SK-N-SH (cell line): Measurements from ENCODE around the gene EEA1. TPM values are rescaled to one million over a fixed set of nuclear protein-coding genes. Genes with fewer than 3 reads are reported as not detected.
A peak's percentile ranks its signal among the peaks of the same experiment; 100 is the strongest.

ENCODE experiments used
- CTCF ChIA-PET: fragments of 300-600, 350-600 bp; formaldehyde crosslinking; extraction: SDS; loops from one replicate; lab custom pipeline; 2021; lab: Yijun Ruan, JAX
- POLR2A ChIA-PET: fragments of 350-600 bp; sonication (Branson Sonifier 250); formaldehyde crosslinking; extraction: SDS; loops from one replicate; lab custom pipeline; 2020; ENCODE audit warnings: antibody characterized with exemption, inconsistent platforms; lab: Yijun Ruan, JAX
- DNase-seq: peaks from one replicate; pipeline ENCODE4 v3.0.0; 2012
- H2AFZ ChIP-seq: fragments of 200-600 bp; sonication (generic); 2 replicates; pipeline ENCODE4 v1.8.1; 2016; ENCODE audit warnings: antibody characterized with exemption, mild to moderate bottlenecking, low read depth
- H3F3A ChIP-seq: fragments of 200-600 bp; sonication (generic); replicated peaks from 2 replicates; pipeline ENCODE3; 2016; ENCODE audit warnings: antibody characterized with exemption, mild to moderate bottlenecking; ENCODE audit not compliant: insufficient read depth
- H3K27ac ChIP-seq, 2 experiments: fragments of 200-500 bp in 1 of 2; fragments of 200-600 bp in 1 of 2; sonication (Bioruptor generic) in 1 of 2; sonication (generic), shearing (Covaris generic) in 1 of 2; 2 replicates each; pipeline versions ENCODE4 v1.5.1 to v1.6.1; 2014 to 2016; ENCODE audit warnings: low read depth in 2 of 2, inconsistent platforms in 1 of 2, low read length in 1 of 2, mild to moderate bottlenecking in 1 of 2, mixed read lengths in 1 of 2
- H3K27me3 ChIP-seq: fragments of 200-600 bp; sonication (generic), shearing (Covaris generic); 2 replicates; pipeline ENCODE4 v1.6.1; 2016; ENCODE audit warnings: mixed run types; ENCODE audit not compliant: insufficient read depth
- H3K36me3 ChIP-seq, 2 experiments: fragments of 200-500 bp in 1 of 2; fragments of 200-600 bp in 1 of 2; sonication (Bioruptor generic) in 1 of 2; sonication (generic) in 1 of 2; replicated peaks in 1 of 2; 2 replicates each; pipeline versions ENCODE3 to v1.5.1; 2014 to 2016; ENCODE audit warnings: low read length in 1 of 2, mild to moderate bottlenecking in 1 of 2; ENCODE audit not compliant: insufficient read depth in 2 of 2, control insufficient read depth in 1 of 2
- H3K4me1 ChIP-seq, 2 experiments: fragments of 200-500 bp in 1 of 2; fragments of 200-600 bp in 1 of 2; sonication (Bioruptor generic) in 1 of 2; sonication (generic), shearing (Covaris generic) in 1 of 2; 2 replicates each; pipeline versions ENCODE4 v1.5.1 to v1.6.1; 2014 to 2016; ENCODE audit warnings: low read depth in 1 of 2, low read length in 1 of 2, mixed run types in 1 of 2; ENCODE audit not compliant: insufficient read depth in 2 of 2, control insufficient read depth in 1 of 2
- H3K4me2 ChIP-seq: fragments of 200-600 bp; sonication (generic), shearing (Covaris generic); 2 replicates; pipeline ENCODE4 v1.6.1; 2017; ENCODE audit warnings: mixed run types
- H3K4me3 ChIP-seq, 2 experiments: fragments of 200-500 bp in 1 of 2; fragments of 200-600 bp in 1 of 2; sonication (Bioruptor generic) in 1 of 2; sonication (generic), shearing (Covaris generic) in 1 of 2; 2 replicates each; pipeline versions ENCODE4 v1.5.1 to v1.8.1; 2014 to 2016; ENCODE audit warnings: low read depth in 2 of 2, inconsistent platforms in 1 of 2, low read length in 1 of 2, mild to moderate bottlenecking in 1 of 2, mixed read lengths in 1 of 2, moderate library complexity in 1 of 2
- H3K79me2 ChIP-seq: fragments of 200-600 bp; sonication (generic); 2 replicates; pipeline ENCODE4 v1.8.1; 2017; ENCODE audit warnings: mild to moderate bottlenecking; ENCODE audit not compliant: insufficient read depth
- H3K9ac ChIP-seq: fragments of 200-600 bp; sonication (generic); 2 replicates; pipeline ENCODE4 v1.6.1; 2017; ENCODE audit warnings: mixed run types
- H3K9me2 ChIP-seq: fragments of 200-600 bp; sonication (generic); 2 replicates; pipeline ENCODE4 v1.6.1; 2017; ENCODE audit warnings: mixed run types
- H3K9me3 ChIP-seq: fragments of 200-600 bp; sonication (generic); 2 replicates; pipeline ENCODE4 v1.6.1; 2017; ENCODE audit warnings: mixed run types, mild to moderate bottlenecking, moderate library complexity
- H4K20me1 ChIP-seq: fragments of 200-600 bp; sonication (generic); 2 replicates; pipeline ENCODE4 v1.6.1; 2017; ENCODE audit warnings: mild to moderate bottlenecking, mixed run types; ENCODE audit not compliant: insufficient read depth
- CHD2 ChIP-seq: fragments of 150-350 bp; IDR thresholded peaks from 2 replicates; pipeline ENCODE4 v1.6.1; 2018; ENCODE audit warnings: low read length; ENCODE audit not compliant: partially characterized antibody
- ELF1 ChIP-seq: IDR thresholded peaks from 2 replicates; pipeline ENCODE4 v1.4.0; 2012
- FOXJ3 ChIP-seq: sonication (generic); formaldehyde crosslinking; IDR thresholded peaks from 2 replicates; pipeline ENCODE4 v1.5.1; 2020; ENCODE audit warnings: mild to moderate bottlenecking, missing genetic modification reagents
- GATA2 ChIP-seq: sonication (generic); formaldehyde crosslinking; IDR thresholded peaks from 2 replicates; pipeline ENCODE4 v1.5.0; 2020; ENCODE audit warnings: mild to moderate bottlenecking, missing genetic modification reagents
- JUND ChIP-seq: IDR thresholded peaks from 2 replicates; pipeline ENCODE4 v1.4.0; 2012
- MEF2A ChIP-seq: IDR thresholded peaks from 2 replicates; pipeline ENCODE4 v1.4.0; 2012; ENCODE audit warnings: low read depth, borderline replicate concordance
- RCOR1 ChIP-seq: fragments of 150-350 bp; IDR thresholded peaks from 2 replicates; pipeline ENCODE4 v1.6.1; 2017; ENCODE audit warnings: antibody characterized with exemption, low read length
- SIN3A ChIP-seq: IDR thresholded peaks from 2 replicates; pipeline ENCODE4 v1.6.1; 2012; ENCODE audit warnings: low read depth, mild to moderate bottlenecking, low read length, moderate library complexity, borderline replicate concordance
- SMC3 ChIP-seq: IDR thresholded peaks from 2 replicates; pipeline ENCODE4 v1.6.1; 2012; ENCODE audit warnings: low read depth, low read length, improper control_type of control experiment
- TEAD4 ChIP-seq: IDR thresholded peaks from 2 replicates; pipeline ENCODE4 v1.4.0; 2012; ENCODE audit warnings: mild to moderate bottlenecking, borderline replicate concordance; ENCODE audit not compliant: insufficient read depth
- YY1 ChIP-seq: IDR thresholded peaks from 2 replicates; pipeline ENCODE4 v1.4.0; 2012; ENCODE audit warnings: low read depth, mild to moderate bottlenecking
- WGBS: methylation state at CpG from one replicate; pipeline ENCODE4 v1.1.6; 2017; ENCODE audit warnings: low lambda C conversion rate; 5-methylcytosine and 5-hydroxymethylcytosine counted together
- polyA plus RNA-seq, 3 experiments: library from polyadenylated mRNA; depleted of rRNA; stranded (reverse); fragments of >200 nt; gene quantifications; 2 replicates each; pipeline ENCODE4 v1.2.3, GENCODE V29; 2012
- TF ChIP-seq, protein P1 (sequence below): IDR thresholded peaks from 2 replicates; pipeline ENCODE4 v1.4.0; 2012; ENCODE audit warnings: low read depth

The EEA1 gene
- polyA plus RNA-seq, 1 of the 3 experiments (the other 2 are of a cell fraction) = 1.5 TPM

DNA sequence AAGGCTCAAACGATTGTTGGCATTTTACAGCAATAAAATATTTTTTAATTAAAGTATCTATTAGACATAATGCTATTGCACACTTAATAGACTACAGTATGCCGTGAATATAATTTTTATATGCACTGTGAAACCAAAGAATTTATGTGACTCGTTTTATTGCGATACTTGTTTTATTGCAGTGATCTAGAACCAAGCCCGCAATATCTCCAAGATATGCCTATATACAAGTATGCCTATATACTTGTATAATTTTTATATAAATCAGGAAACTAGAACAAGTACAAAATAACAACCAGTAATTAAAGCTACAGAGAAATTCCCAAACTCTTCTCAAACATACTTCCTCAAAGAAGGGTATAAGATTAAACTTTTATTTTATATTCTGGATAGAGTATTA lies 31.3 kb downstream of the EEA1 start:
- ChIA-PET CTCF (no interaction called here), POLR2A (no interaction called here)
- Histone ChIP-seq H4K20me1 (no peaks in the 10 kb centered on the region), H3F3A (peaks cover 33% of the 10 kb centered on the region), H3K4me3 (no peak overlapping the region), H3K9ac (no peak overlapping the region), H3K9me2 (no peaks in the 10 kb centered on the region), H3K4me1 (peaks cover 0 to 11% of the 10 kb centered on the region in 2 experiments; a peak in 2 of 4 replicates), H3K4me2 (no peak overlapping the region), H3K79me2 (peaks cover 82% of the 10 kb centered on the region), H3K27me3 (no peaks in the 10 kb centered on the region), H3K9me3 (no peaks in the 10 kb centered on the region), H3K27ac (peak overlapping the region in 1 of 2 experiments; percentile 96; a peak in 1 of 4 replicates)
- DNase-seq = no peak
- WGBS = 95% methylated on average over 5 of the region's 5 CpGs
- TF ChIP-seq SMC3 = no peak
- TF ChIP-seq YY1 = no peak
- TF ChIP-seq CHD2 = no peak
- no peak for TF ChIP-seq RCOR1
- TF ChIP-seq, protein P1, sequence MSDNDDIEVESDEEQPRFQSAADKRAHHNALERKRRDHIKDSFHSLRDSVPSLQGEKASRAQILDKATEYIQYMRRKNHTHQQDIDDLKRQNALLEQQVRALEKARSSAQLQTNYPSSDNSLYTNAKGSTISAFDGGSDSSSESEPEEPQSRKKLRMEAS = no peak
- TF ChIP-seq, all 33 proteins: peak for 0
- Histone ChIP-seq H2AFZ (no peak overlapping the region), H3K36me3 (peaks cover 0 to 6% of the 10 kb centered on the region in 2 experiments)

DNA sequence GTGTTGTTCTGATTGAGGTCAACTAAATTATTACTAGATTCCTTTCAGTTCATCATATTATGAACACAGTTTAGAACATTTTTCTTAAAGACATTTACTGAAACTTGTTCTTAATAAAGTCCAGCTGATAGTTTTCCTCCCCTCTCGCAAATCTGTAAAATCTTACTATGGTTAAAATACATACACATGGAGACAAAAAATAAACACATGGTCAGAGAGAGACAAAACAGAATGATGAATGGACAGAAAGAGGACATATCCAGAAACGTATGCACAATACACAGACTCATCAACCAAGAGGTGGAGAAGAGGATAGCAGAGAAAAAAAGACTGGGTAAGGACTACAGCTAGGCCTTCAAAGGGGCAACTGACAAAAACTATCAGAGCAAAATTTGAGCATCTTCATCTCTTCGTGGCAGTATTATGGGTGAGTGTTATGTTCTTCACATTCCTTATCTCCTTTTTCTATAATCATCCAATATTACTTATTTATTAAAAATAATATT lies 38.4 kb downstream of the EEA1 start:
- H3K9me2 ChIP-seq = no peaks in the 10 kb centered on the region
- H3K4me1 ChIP-seq = no peaks in the 10 kb centered on the region
- no peak for DNase-seq
- H3K4me3 ChIP-seq = no peak overlapping the region
- H2AFZ ChIP-seq = no peak overlapping the region
- H3K4me2 ChIP-seq = no peak overlapping the region
- peaks cover 76% of the 10 kb centered on the region for H3K79me2 ChIP-seq
- no peak for TF ChIP-seq ELF1
- ChIA-PET CTCF (no interaction called here), POLR2A (no interaction called here)
- peaks cover 3% of the 10 kb centered on the region for H3F3A ChIP-seq
- peaks cover 0 to 19% of the 10 kb centered on the region in 2 experiments for H3K36me3 ChIP-seq
- H3K9me3 ChIP-seq = no peaks in the 10 kb centered on the region
- H3K27me3 ChIP-seq = no peaks in the 10 kb centered on the region
- WGBS = 84% methylated on average over 3 of the region's 3 CpGs
- H4K20me1 ChIP-seq = no peaks in the 10 kb centered on the region
- no peak overlapping the region for H3K9ac ChIP-seq
- no peak overlapping the region for H3K27ac ChIP-seq

DNA sequence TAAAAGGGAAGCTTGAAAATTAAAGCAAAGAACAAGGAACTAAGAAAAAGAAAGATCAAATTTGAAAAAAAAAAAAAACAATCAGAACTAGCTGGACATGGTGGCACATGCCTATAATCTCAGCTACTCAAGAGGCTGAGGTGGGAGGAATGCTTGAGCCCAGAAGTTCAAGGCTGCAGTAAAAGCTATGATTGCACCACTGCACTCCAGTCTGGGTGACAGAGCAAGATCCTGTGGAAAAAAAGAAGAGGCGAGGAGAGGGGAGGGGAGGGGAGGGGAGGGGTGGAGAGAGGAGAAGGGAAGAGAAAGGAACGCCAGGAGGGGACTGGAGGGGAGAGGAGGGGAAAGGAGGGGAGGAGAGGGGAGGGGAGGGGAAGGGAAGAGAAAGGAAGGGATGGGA lies 43.0 kb downstream of the EEA1 start:
- H3K79me2 ChIP-seq = peaks cover 37% of the 10 kb centered on the region

More for the DNA sequence above, 43.0 kb downstream of the EEA1 start:
- Histone ChIP-seq H3K27me3 (no peaks in the 10 kb centered on the region), H3K27ac (no peak overlapping the region), H2AFZ (no peak overlapping the region), H3K9me3 (no peaks in the 10 kb centered on the region)
- DNase-seq = no peak
- WGBS = 75% methylated on average over 2 of the region's 2 CpGs
- CTCF ChIA-PET = no interaction called here
- no peak for TF ChIP-seq CHD2
- no peak for TF ChIP-seq FOXJ3 (CRISPR knock-in tag)
- no peak for TF ChIP-seq SIN3A
- TF ChIP-seq MEF2A = no peak
- no peak for TF ChIP-seq SMC3
- TF ChIP-seq GATA2 (CRISPR knock-in tag) = no peak
- no peak for TF ChIP-seq JUND
- no peak for TF ChIP-seq TEAD4
- TF ChIP-seq, all 33 proteins: peak for 0
- Histone ChIP-seq H3K4me1 (no peaks in the 10 kb centered on the region), H3K9ac (no peak overlapping the region), H3K4me2 (no peak overlapping the region), H3F3A (peaks cover 3% of the 10 kb centered on the region), H3K4me3 (no peak overlapping the region), H3K9me2 (no peaks in the 10 kb centered on the region), H3K36me3 (peaks cover 2 to 44% of the 10 kb centered on the region in 2 experiments), H4K20me1 (no peaks in the 10 kb centered on the region)
- POLR2A ChIA-PET = no interaction called here
